SK-N-SH treated with all-trans-retinoic acid at 6 μM for 48 hours (cell line): ENCODE results near the gene ZDHHC11B.

ENCODE experiments used
- ATAC-seq: fragments of 200-7000 bp; cut with Tn5 transposase; 3 replicates; pipeline ENCODE4 v1.9.1; 2020; ENCODE audit warnings: mild to moderate bottlenecking, moderate library complexity
- BACH2 ChIP-seq: fragments of 250-450 bp; sonication (Bioruptor Pico); IDR thresholded peaks from 2 replicates; pipeline ENCODE4 v1.9.0; 2021; ENCODE audit warnings: mild to moderate bottlenecking, borderline replicate concordance
- CSDC2 ChIP-seq: fragments of 250-450 bp; sonication (Bioruptor Pico); IDR thresholded peaks from 2 replicates; pipeline ENCODE4 v1.5.0; 2020; ENCODE audit warnings: mild to moderate bottlenecking, moderate library complexity
- ESRRG ChIP-seq: fragments of 250-450 bp; sonication (Bioruptor Pico); IDR thresholded peaks from 2 replicates; pipeline ENCODE4 v1.6.1; 2021; ENCODE audit warnings: mild to moderate bottlenecking
- GLIS3 ChIP-seq: fragments of 250-450 bp; sonication (Bioruptor Pico); IDR thresholded peaks from 2 replicates; pipeline ENCODE4 v1.5.0; 2020; ENCODE audit warnings: mild to moderate bottlenecking, moderate library complexity
- OSR1 ChIP-seq: fragments of 250-450 bp; sonication (Bioruptor Pico); IDR thresholded peaks from 2 replicates; pipeline ENCODE4 v1.8.0; 2022; ENCODE audit warnings: moderate library complexity, mild to moderate bottlenecking, inconsistent platforms
- PATZ1 ChIP-seq: fragments of 250-450 bp; sonication (Bioruptor Pico); IDR thresholded peaks from 2 replicates; pipeline ENCODE4 v1.8.0; 2020; ENCODE audit warnings: mild to moderate bottlenecking, moderate library complexity, borderline replicate concordance
- POU6F1 ChIP-seq: fragments of 250-450 bp; sonication (Bioruptor Pico); IDR thresholded peaks from 2 replicates; pipeline ENCODE4 v1.8.0; 2021; ENCODE audit warnings: low read depth, mild to moderate bottlenecking, moderate library complexity, borderline replicate concordance
- PPARA ChIP-seq: fragments of 250-450 bp; sonication (Bioruptor Pico); IDR thresholded peaks from 2 replicates; pipeline ENCODE4 v1.5.0; 2020; ENCODE audit warnings: mild to moderate bottlenecking, borderline replicate concordance
- TCF4 ChIP-seq: fragments of 250-450 bp; sonication (Bioruptor Pico); IDR thresholded peaks from 2 replicates; pipeline ENCODE4 v1.8.0; 2021; ENCODE audit warnings: mild to moderate bottlenecking, moderate library complexity, borderline replicate concordance
- TOX ChIP-seq: fragments of 250-450 bp; sonication (Bioruptor Pico); IDR thresholded peaks from 2 replicates; pipeline ENCODE4 v1.8.0; 2021; ENCODE audit warnings: mild to moderate bottlenecking, moderate library complexity, borderline replicate concordance
- TSHZ2 ChIP-seq: fragments of 250-450 bp; sonication (Bioruptor Pico); IDR thresholded peaks from 2 replicates; pipeline ENCODE4 v1.5.0; 2020; ENCODE audit warnings: mild to moderate bottlenecking, moderate library complexity
- ZC3H10 ChIP-seq: fragments of 250-450 bp; sonication (Bioruptor Pico); IDR thresholded peaks from 2 replicates; pipeline ENCODE4 v1.5.1; 2021; ENCODE audit warnings: mild to moderate bottlenecking, moderate library complexity
- ZFP3 ChIP-seq: fragments of 250-450 bp; sonication (Bioruptor Pico); IDR thresholded peaks from 2 replicates; pipeline ENCODE4 v1.5.0; 2020; ENCODE audit warnings: mild to moderate bottlenecking, moderate library complexity
- ZFP30 ChIP-seq: fragments of 450-650 bp; formaldehyde crosslinking; IDR thresholded peaks from 2 replicates; pipeline ENCODE4 v1.5.0; 2022; ENCODE audit warnings: mild to moderate bottlenecking, moderate library complexity
- ZNF565 ChIP-seq: fragments of 450-650 bp; formaldehyde crosslinking; conservative IDR thresholded peaks from 2 replicates; pipeline ENCODE4 v1.5.0; 2020; ENCODE audit warnings: low read depth, mild to moderate bottlenecking, moderate library complexity
- ZNF70 ChIP-seq: fragments of 450-650 bp; formaldehyde crosslinking; IDR thresholded peaks from 2 replicates; pipeline ENCODE4 v1.5.0; 2020; ENCODE audit warnings: mild to moderate bottlenecking, moderate library complexity
- ZNF8 ChIP-seq: fragments of 450-650 bp; formaldehyde crosslinking; IDR thresholded peaks from 2 replicates; pipeline ENCODE4 v1.5.0; 2020; ENCODE audit warnings: mild to moderate bottlenecking, moderate library complexity
- TF ChIP-seq, protein P1 (sequence below): fragments of 250-450 bp; sonication (Bioruptor Pico); IDR thresholded peaks from 2 replicates; pipeline ENCODE4 v1.5.1; 2020; ENCODE audit warnings: low read depth, mild to moderate bottlenecking, moderate library complexity

The ZDHHC11B gene

GRCh38 chr5:757931-758697 is 26.4 kb downstream of the ZDHHC11B start:
- ATAC-seq = peak; percentile 8; the same call in 1 of the 3 replicates
- no peak for TF ChIP-seq ZNF565 (CRISPR knock-in tag)

GRCh38 chr5:757346-757930 is 27.1 kb downstream of the ZDHHC11B start:
- no peak; the same call in 2 of the 3 replicates for ATAC-seq
- TF ChIP-seq ZNF565 (CRISPR knock-in tag) = no peak
- TF ChIP-seq ZNF70 (CRISPR knock-in tag) = no peak
- no peak for TF ChIP-seq BACH2 (CRISPR knock-in tag)
- TF ChIP-seq TCF4 (CRISPR knock-in tag) = no peak
- TF ChIP-seq ZFP3 = no peak
- TF ChIP-seq, protein P1, sequence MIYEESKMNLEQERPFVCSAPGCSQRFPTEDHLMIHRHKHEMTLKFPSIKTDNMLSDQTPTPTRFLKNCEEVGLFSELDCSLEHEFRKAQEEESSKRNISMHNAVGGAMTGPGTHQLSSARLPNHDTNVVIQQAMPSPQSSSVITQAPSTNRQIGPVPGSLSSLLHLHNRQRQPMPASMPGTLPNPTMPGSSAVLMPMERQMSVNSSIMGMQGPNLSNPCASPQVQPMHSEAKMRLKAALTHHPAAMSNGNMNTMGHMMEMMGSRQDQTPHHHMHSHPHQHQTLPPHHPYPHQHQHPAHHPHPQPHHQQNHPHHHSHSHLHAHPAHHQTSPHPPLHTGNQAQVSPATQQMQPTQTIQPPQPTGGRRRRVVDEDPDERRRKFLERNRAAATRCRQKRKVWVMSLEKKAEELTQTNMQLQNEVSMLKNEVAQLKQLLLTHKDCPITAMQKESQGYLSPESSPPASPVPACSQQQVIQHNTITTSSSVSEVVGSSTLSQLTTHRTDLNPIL (CRISPR knock-in tag) = no peak
- no peak for TF ChIP-seq PPARA (CRISPR knock-in tag)
- TF ChIP-seq CSDC2 (CRISPR knock-in tag) = no peak
- TF ChIP-seq ZC3H10 (CRISPR knock-in tag) = no peak
- TF ChIP-seq POU6F1 (CRISPR knock-in tag) = no peak
- no peak for TF ChIP-seq ESRRG (CRISPR knock-in tag)
- no peak for TF ChIP-seq ZFP30
- no peak for TF ChIP-seq OSR1

DNA sequence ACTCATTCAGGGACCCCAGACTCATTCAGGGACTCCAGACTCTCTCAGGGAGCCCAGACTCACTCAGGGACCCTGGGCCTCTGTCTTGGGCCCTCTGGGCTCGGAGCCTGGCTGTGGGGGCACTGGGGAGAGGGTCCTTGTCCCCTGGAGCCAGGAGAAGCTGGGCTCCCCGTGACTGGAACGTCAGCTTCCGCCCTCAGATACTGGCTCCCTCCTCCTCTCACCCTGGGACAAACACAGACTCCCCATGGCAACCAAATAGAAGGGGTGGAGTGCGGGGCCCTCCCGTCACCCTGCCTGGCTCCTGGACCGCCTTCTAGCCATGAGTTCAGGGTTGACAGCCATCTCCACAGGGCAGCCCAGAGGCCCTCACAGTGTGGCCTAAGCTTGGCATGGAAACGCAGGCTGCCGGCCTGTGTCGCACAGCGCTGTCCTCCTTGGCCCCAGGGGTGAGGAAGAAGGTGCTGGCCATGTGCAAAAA is 27.6 kb downstream of the ZDHHC11B start:
- TF ChIP-seq ZNF565 (CRISPR knock-in tag) (no peak), TOX (CRISPR knock-in tag) (no peak), PATZ1 (CRISPR knock-in tag) (no peak), ZFP30 (no peak), BACH2 (CRISPR knock-in tag) (no peak), OSR1 (no peak), TSHZ2 (CRISPR knock-in tag) (no peak), GLIS3 (CRISPR knock-in tag) (no peak), ZNF8 (CRISPR knock-in tag) (no peak)
- TF ChIP-seq, protein P1 (CRISPR knock-in tag) = no peak
- no peak for ATAC-seq
